Type B pancreatic cell (in vitro differentiated cells): ENCODE measurements around the gene PRKG1. TPM values are rescaled to one million over a fixed set of nuclear protein-coding genes. Genes with fewer than 3 reads are reported as not detected.

Experiments
- DNase-seq: peaks from one replicate; pipeline ENCODE4 v3.0.0; 2021; ENCODE audit warnings: mixed read lengths; ENCODE audit not compliant: unreplicated experiment; ENCODE audit errors: extremely low spot score
- H3K27ac Mint-ChIP-seq: 2 replicates; pipeline ENCODE4 v1.8.0; 2021; ENCODE audit warnings: mild to moderate bottlenecking, mixed read lengths
- H3K27me3 Mint-ChIP-seq: 2 replicates; pipeline ENCODE4 v1.8.0; 2021; ENCODE audit warnings: mixed read lengths
- H3K36me3 Mint-ChIP-seq: 2 replicates; pipeline ENCODE4 v1.8.0; 2021; ENCODE audit warnings: mixed read lengths
- H3K4me1 Mint-ChIP-seq: one replicate; pipeline ENCODE4 v1.8.0; 2021; ENCODE audit warnings: mixed read lengths; ENCODE audit not compliant: unreplicated experiment
- H3K4me3 Mint-ChIP-seq: 2 replicates; pipeline ENCODE4 v1.8.0; 2021; ENCODE audit warnings: mild to moderate bottlenecking, mixed read lengths
- H3K9me3 Mint-ChIP-seq: 2 replicates; pipeline ENCODE4 v1.8.0; 2021; ENCODE audit warnings: mixed read lengths
- CTCF ChIP-seq: fragments of 200-600 bp; sonication (generic); conservative IDR thresholded peaks from 2 replicates; pipeline ENCODE4 v1.5.0; 2021; ENCODE audit warnings: antibody characterized with exemption, mild to moderate bottlenecking
- total RNA-seq: library from RNA; stranded (reverse); gene quantifications from 2 replicates; pipeline ENCODE4 v1.2.1, GENCODE V29; 2021; ENCODE audit warnings: low replicate concordance

Gene PRKG1
- total RNA-seq, 1 donor from 2014 or later = 12.3 TPM

- Mint-ChIP-seq H3K4me3 (no peak overlapping the region), H3K4me1 (peaks cover 7% of the 10 kb centered on the region), H3K27ac (no peak overlapping the region), H3K36me3 (no peaks in the 10 kb centered on the region), H3K9me3 (peaks cover 5% of the 10 kb centered on the region), H3K27me3 (no peaks in the 10 kb centered on the region)
- TF ChIP-seq CTCF = no peak
- no peak for DNase-seq
Measured at GRCh38 chr10:51672039-51672535, 597.8 kb downstream of the PRKG1 start.

- Mint-ChIP-seq H3K27me3 (no peaks in the 10 kb centered on the region), H3K4me3 (no peak overlapping the region), H3K36me3 (no peaks in the 10 kb centered on the region), H3K9me3 (peaks cover 5% of the 10 kb centered on the region), H3K27ac (no peak overlapping the region), H3K4me1 (no peaks in the 10 kb centered on the region)
- DNase-seq = no peak
- TF ChIP-seq CTCF = no peak
Measured at GRCh38 chr10:51675088-51675487, 600.8 kb downstream of the PRKG1 start.

GRCh38 chr10:51679841-51680240, 605.6 kb downstream of the PRKG1 start:
- Mint-ChIP-seq H3K9me3 (no peaks in the 10 kb centered on the region), H3K27me3 (peaks cover 4% of the 10 kb centered on the region), H3K4me3 (no peak overlapping the region), H3K27ac (no peak overlapping the region), H3K4me1 (no peaks in the 10 kb centered on the region), H3K36me3 (no peaks in the 10 kb centered on the region)
- TF ChIP-seq CTCF = no peak
- no peak for DNase-seq

GRCh38 chr10:51683031-51683691, 608.9 kb downstream of the PRKG1 start:
- no peaks in the 10 kb centered on the region for H3K4me1 Mint-ChIP-seq
- H3K27ac Mint-ChIP-seq = no peak overlapping the region
- no peaks in the 10 kb centered on the region for H3K36me3 Mint-ChIP-seq
- no peaks in the 10 kb centered on the region for H3K9me3 Mint-ChIP-seq
- TF ChIP-seq CTCF = no peak
- no peak overlapping the region for H3K4me3 Mint-ChIP-seq
- no peak for DNase-seq
- H3K27me3 Mint-ChIP-seq = peaks cover 4% of the 10 kb centered on the region

GRCh38 chr10:51685768-51686167, 611.5 kb downstream of the PRKG1 start:
- Mint-ChIP-seq H3K9me3 (no peaks in the 10 kb centered on the region), H3K4me1 (no peaks in the 10 kb centered on the region), H3K36me3 (no peaks in the 10 kb centered on the region), H3K27ac (no peak overlapping the region), H3K4me3 (no peak overlapping the region), H3K27me3 (no peaks in the 10 kb centered on the region)
- TF ChIP-seq CTCF = no peak
- no peak for DNase-seq
